Measurements from ENCODE around the gene SALL2. TPM values are rescaled to one million over a fixed set of nuclear protein-coding genes. Genes with fewer than 3 reads are reported as not detected.

SALL2 gene
- total and polyA plus RNA-seq, 9 donors, result 11.9 to 38.8 (median 25.9) TPM

DNA sequence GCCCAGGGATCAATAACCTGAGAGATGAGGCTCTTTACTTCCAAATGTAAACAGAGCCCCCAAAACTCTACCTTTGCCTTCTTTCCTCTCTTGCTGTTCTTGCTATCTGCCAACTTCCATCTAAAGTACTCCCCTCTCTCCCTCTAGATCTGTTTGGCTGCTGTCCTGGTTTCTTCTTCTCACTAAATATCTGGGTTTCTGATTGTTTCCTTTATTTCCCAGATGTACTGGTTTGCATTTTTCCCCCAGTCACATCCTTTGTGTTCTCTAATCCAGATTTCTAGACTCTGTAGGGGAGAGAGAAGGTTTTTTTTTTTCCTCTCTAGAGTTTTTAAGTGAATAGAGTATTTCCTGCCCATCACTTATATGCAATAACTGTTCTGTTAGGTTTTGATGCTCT lies 7.1 kb upstream of the SALL2 start:
- TF ChIP-seq, protein P1, sequence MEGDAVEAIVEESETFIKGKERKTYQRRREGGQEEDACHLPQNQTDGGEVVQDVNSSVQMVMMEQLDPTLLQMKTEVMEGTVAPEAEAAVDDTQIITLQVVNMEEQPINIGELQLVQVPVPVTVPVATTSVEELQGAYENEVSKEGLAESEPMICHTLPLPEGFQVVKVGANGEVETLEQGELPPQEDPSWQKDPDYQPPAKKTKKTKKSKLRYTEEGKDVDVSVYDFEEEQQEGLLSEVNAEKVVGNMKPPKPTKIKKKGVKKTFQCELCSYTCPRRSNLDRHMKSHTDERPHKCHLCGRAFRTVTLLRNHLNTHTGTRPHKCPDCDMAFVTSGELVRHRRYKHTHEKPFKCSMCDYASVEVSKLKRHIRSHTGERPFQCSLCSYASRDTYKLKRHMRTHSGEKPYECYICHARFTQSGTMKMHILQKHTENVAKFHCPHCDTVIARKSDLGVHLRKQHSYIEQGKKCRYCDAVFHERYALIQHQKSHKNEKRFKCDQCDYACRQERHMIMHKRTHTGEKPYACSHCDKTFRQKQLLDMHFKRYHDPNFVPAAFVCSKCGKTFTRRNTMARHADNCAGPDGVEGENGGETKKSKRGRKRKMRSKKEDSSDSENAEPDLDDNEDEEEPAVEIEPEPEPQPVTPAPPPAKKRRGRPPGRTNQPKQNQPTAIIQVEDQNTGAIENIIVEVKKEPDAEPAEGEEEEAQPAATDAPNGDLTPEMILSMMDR (IDR thresholded peaks at IDR 0.05), result no peak
- no peak for TF ChIP-seq POLR2A (IDR thresholded peaks at IDR 0.05)
- TF ChIP-seq EP300 (IDR thresholded peaks at IDR 0.05), result no peak
- no peaks in the 10 kb centered on the region for H3K36me3 ChIP-seq
- H3K4me1 ChIP-seq (ENCODE audit: insufficient read depth), result peaks cover 2% of the 10 kb centered on the region
- H3K4me3 ChIP-seq, result no peak overlapping the region
- H3K9me3 ChIP-seq, result no peaks in the 10 kb centered on the region
- no peak overlapping the region for H3K27ac ChIP-seq
- no peaks in the 10 kb centered on the region for H3K27me3 ChIP-seq
- no peak for DNase-seq
- intact Hi-C loops (cut with DNase I), result no loop called here

DNA sequence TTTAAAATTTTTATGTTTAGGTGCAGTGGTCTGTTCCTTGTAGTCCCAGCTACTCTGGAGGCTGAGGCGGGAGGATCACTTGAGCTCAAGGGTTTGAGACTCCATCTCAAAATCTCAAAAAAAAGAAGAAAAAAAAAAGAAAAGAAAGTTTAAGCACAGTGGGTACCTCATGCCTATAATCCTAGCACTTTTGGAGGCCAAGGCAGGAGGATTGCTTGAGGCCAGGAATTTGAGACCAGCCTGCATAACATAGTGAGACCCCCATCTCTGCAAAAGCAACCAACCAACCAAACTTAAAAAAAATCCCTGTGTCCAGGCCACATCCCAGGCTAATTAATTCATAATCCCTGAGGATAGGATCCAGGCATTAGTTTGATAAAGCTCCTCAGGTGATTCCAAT lies 3.4 kb upstream of the SALL2 start:
- Histone ChIP-seq H3K4me3 (no peak overlapping the region), H3K36me3 (no peaks in the 10 kb centered on the region), H3K4me1 (ENCODE audit: insufficient read depth) (peaks cover 4% of the 10 kb centered on the region), H3K9me3 (no peaks in the 10 kb centered on the region), H3K27me3 (no peaks in the 10 kb centered on the region), H3K27ac (no peak overlapping the region)
- intact Hi-C loops (cut with DNase I), result no loop called here
- TF ChIP-seq EP300 (IDR thresholded peaks at IDR 0.05) (no peak), POLR2A (IDR thresholded peaks at IDR 0.05) (no peak)
- TF ChIP-seq, protein P1 (IDR thresholded peaks at IDR 0.05), result no peak
- WGBS, 3 donors, result 94 to 100% (median 98%) methylated on average over 1 of the region's 1 CpG
- no peak for DNase-seq

DNA sequence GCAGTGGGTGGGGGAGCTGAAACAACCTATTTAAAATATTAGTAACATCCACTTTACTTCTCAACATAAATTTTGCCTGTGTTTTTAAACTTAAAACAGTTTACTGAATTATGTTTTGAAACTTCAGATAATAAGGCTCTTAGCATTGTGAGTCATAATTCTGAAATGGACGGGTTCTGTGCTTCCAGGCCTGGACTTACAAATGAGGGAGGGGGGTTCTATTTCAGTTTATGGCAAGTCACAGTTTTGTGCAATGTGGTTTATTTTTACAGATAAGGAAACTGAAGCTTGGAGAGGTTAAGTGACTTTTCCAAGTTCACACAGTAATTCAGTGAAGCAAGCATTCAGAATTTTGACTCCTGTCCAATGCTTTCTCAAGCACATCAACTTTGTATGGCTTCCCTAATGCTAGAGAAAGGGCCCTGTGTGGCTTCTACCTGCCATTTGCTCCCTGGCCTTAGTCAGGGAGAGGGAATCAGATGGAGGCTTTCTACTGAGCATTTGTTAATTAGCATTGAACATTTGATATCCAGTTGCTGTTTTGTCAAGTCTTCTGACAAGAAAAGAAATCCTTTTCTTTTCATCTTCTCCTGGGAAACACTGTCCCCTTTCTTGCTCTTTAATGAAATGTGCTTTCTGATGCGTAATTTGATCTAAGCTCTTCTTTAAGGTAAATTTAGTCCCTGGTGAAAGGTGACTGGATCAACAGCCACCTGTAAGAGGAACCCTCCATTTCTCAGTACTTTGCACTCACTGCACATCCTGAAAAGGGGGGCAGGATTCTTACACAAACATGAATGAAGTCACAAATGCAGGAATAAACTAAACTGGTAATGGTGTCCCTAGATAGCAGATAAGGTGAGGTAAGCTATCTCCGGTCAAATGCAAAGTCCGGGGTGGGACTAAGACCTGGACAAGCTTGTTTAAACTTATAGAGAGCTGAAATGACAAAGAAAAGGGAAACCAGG lies 2.5 kb upstream of the SALL2 start:
- H3K4me1 ChIP-seq (ENCODE audit: insufficient read depth), result peaks cover 4% of the 10 kb centered on the region
- DNase-seq, result no peak
- intact Hi-C loops (cut with DNase I), result no loop called here
- WGBS, 3 donors, result 72% methylated on average over 4 of the region's 4 CpGs
- H3K36me3 ChIP-seq, result no peaks in the 10 kb centered on the region
- H3K9me3 ChIP-seq, result no peaks in the 10 kb centered on the region
- H3K27ac ChIP-seq, result no peak overlapping the region
- H3K4me3 ChIP-seq, result no peak overlapping the region
- no peaks in the 10 kb centered on the region for H3K27me3 ChIP-seq
- TF ChIP-seq EP300 (IDR thresholded peaks at IDR 0.05), result no peak
- TF ChIP-seq, protein P1 (IDR thresholded peaks at IDR 0.05), result no peak
- TF ChIP-seq POLR2A (IDR thresholded peaks at IDR 0.05), result no peak

DNA sequence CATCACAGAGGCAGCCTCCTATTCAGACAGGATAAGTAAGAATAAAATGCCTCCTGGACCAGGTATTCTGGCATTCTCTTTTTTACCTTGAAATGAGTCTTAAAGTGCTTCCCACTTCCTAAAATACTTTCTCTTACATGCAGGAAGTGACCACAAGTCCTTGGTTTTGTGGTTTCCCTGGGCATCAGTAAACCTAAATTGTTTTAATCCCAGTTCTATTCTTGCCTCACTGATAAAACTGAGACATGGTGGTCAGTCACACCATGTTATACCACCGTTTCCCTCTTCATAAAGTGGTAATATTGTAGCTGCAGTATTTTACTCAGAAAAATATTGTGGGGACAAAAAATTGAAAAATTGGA lies 1.2 kb upstream of the SALL2 start:
- H3K36me3 ChIP-seq, result no peaks in the 10 kb centered on the region
- H3K4me3 ChIP-seq, result no peak overlapping the region
- H3K27ac ChIP-seq, result no peak overlapping the region
- 43 to 58% (median 45%) methylated on average over 1 of the region's 1 CpG for WGBS, 3 donors
- DNase-seq, result no peak
- H3K4me1 ChIP-seq (ENCODE audit: insufficient read depth), result peaks cover 4% of the 10 kb centered on the region
- intact Hi-C loops (cut with DNase I), result no loop called here
- H3K9me3 ChIP-seq, result no peaks in the 10 kb centered on the region
- TF ChIP-seq, protein P1 (IDR thresholded peaks at IDR 0.05), result no peak
- TF ChIP-seq POLR2A (IDR thresholded peaks at IDR 0.05) (no peak), EP300 (IDR thresholded peaks at IDR 0.05) (no peak)
- H3K27me3 ChIP-seq, result no peaks in the 10 kb centered on the region
